Mesenchymal stem cell (in vitro differentiated cells and primary cell): ENCODE data around the gene SHPK.

Source experiments
- DNase-seq: peaks from one replicate; pipeline ENCODE4 v3.0.0-alpha.2; 2013
- H2AFZ ChIP-seq: one replicate; pipeline ENCODE4 v1.6.1; 2013; ENCODE audit warnings: low read depth, mild to moderate bottlenecking, control low read depth, inconsistent platforms, low read length, moderate library complexity
- H2AK5ac ChIP-seq: 2 replicates; pipeline ENCODE4 v1.6.1; 2013; ENCODE audit warnings: low read length, moderate library complexity, mild to moderate bottlenecking, inconsistent platforms; ENCODE audit not compliant: severe bottlenecking
- H2BK120ac ChIP-seq: one replicate; pipeline ENCODE4 v1.6.1; 2013; ENCODE audit warnings: low read depth, mild to moderate bottlenecking, inconsistent platforms, low read length, moderate library complexity
- H2BK12ac ChIP-seq, 2 experiments: one replicate each; pipeline ENCODE4 v1.6.1; 2013; ENCODE audit warnings: inconsistent platforms in 2 of 2, low read length in 2 of 2, mild to moderate bottlenecking in 2 of 2, moderate library complexity in 2 of 2, control low read depth in 1 of 2
- H2BK15ac ChIP-seq: one replicate; pipeline ENCODE4 v1.6.1; 2013; ENCODE audit warnings: mild to moderate bottlenecking, low read depth, inconsistent platforms; ENCODE audit not compliant: poor library complexity, severe bottlenecking
- H2BK5ac ChIP-seq: 2 replicates; pipeline ENCODE4 v1.6.1; 2013; ENCODE audit warnings: low read depth, mild to moderate bottlenecking, low read length, control low read depth, inconsistent platforms; ENCODE audit not compliant: poor library complexity, severe bottlenecking
- H3K14ac ChIP-seq, 2 experiments: one replicate each; pipeline ENCODE4 v1.6.1; 2013; ENCODE audit warnings: inconsistent platforms in 2 of 2, low read length in 2 of 2, control low read depth in 1 of 2, mild to moderate bottlenecking in 1 of 2, moderate library complexity in 1 of 2
- H3K18ac ChIP-seq, 2 experiments: one replicate each; pipeline ENCODE4 v1.6.1; 2013; ENCODE audit warnings: inconsistent platforms in 2 of 2, low read length in 2 of 2, control low read depth in 1 of 2, low read depth in 1 of 2, mild to moderate bottlenecking in 1 of 2
- H3K23ac ChIP-seq, 2 experiments: one replicate each; pipeline ENCODE4 v1.6.1; 2013; ENCODE audit warnings: inconsistent platforms in 2 of 2, low read length in 2 of 2, mild to moderate bottlenecking in 2 of 2, moderate library complexity in 2 of 2, control low read depth in 1 of 2
- H3K27ac ChIP-seq: 2 replicates; pipeline ENCODE4 v1.5.1; 2013; ENCODE audit warnings: mild to moderate bottlenecking, moderate library complexity, low read length, control low read depth, inconsistent platforms; ENCODE audit not compliant: poor library complexity, severe bottlenecking
- H3K27me3 ChIP-seq, 2 experiments: 2 replicates each; pipeline versions ENCODE4 v1.6.1 to v1.7.0; 2013; ENCODE audit warnings: low read length in 2 of 2, mild to moderate bottlenecking in 2 of 2, moderate library complexity in 2 of 2, control low read depth in 1 of 2, inconsistent platforms in 1 of 2; ENCODE audit not compliant: control insufficient read depth in 1 of 2, insufficient read depth in 1 of 2
- H3K36me3 ChIP-seq, 2 experiments: 2 replicates each; pipeline versions ENCODE4 v1.6.1 to v1.7.0; 2013; ENCODE audit warnings: low read length in 2 of 2, control low read depth in 1 of 2, inconsistent platforms in 1 of 2, low read depth in 1 of 2, mild to moderate bottlenecking in 1 of 2; ENCODE audit not compliant: insufficient read depth in 2 of 2, control insufficient read depth in 1 of 2
- H3K4ac ChIP-seq, 2 experiments: one replicate each; pipeline ENCODE4 v1.6.1; 2013; ENCODE audit warnings: inconsistent platforms in 2 of 2, low read length in 2 of 2, mild to moderate bottlenecking in 2 of 2, moderate library complexity in 2 of 2, control low read depth in 1 of 2, low read depth in 1 of 2
- H3K4me1 ChIP-seq: 2 replicates; pipeline ENCODE4 v1.6.1; 2013; ENCODE audit warnings: low read depth, low read length, control low read depth; ENCODE audit not compliant: control insufficient read depth, insufficient read depth
- H3K4me2 ChIP-seq: 2 replicates; pipeline ENCODE4 v1.6.1; 2013; ENCODE audit warnings: low read length, mild to moderate bottlenecking, inconsistent platforms; ENCODE audit not compliant: poor library complexity, severe bottlenecking
- H3K4me3 ChIP-seq, 2 experiments: 2 replicates each; pipeline versions ENCODE4 v1.5.1 to v1.7.0; 2013; ENCODE audit warnings: low read length in 2 of 2, mild to moderate bottlenecking in 2 of 2, control low read depth in 1 of 2, low read depth in 1 of 2; ENCODE audit not compliant: insufficient read depth in 1 of 2
- H3K79me1 ChIP-seq: replicated peaks from 2 replicates; pipeline ENCODE4 v1.6.1; 2013; ENCODE audit warnings: mild to moderate bottlenecking, control low read depth, low read length, inconsistent platforms; ENCODE audit not compliant: poor library complexity, severe bottlenecking
- H3K9ac ChIP-seq: 2 replicates; pipeline ENCODE4 v1.7.0; 2013; ENCODE audit warnings: mild to moderate bottlenecking, low read length, moderate library complexity
- H3K9me3 ChIP-seq: 2 replicates; pipeline ENCODE4 v1.7.0; 2013; ENCODE audit warnings: mild to moderate bottlenecking, low read length; ENCODE audit not compliant: control insufficient read depth
- H4K8ac ChIP-seq: one replicate; pipeline ENCODE4 v1.6.1; 2013; ENCODE audit warnings: inconsistent platforms, mild to moderate bottlenecking, low read length, moderate library complexity
- H4K91ac ChIP-seq: one replicate; pipeline ENCODE4 v1.6.1; 2013; ENCODE audit warnings: mild to moderate bottlenecking, low read length, inconsistent platforms
- WGBS: methylation state at CpG from one replicate; pipeline ENCODE4 v1.1.7; 2013; ENCODE audit warnings: mixed read lengths; 5-methylcytosine and 5-hydroxymethylcytosine counted together

The SHPK gene

DNA sequence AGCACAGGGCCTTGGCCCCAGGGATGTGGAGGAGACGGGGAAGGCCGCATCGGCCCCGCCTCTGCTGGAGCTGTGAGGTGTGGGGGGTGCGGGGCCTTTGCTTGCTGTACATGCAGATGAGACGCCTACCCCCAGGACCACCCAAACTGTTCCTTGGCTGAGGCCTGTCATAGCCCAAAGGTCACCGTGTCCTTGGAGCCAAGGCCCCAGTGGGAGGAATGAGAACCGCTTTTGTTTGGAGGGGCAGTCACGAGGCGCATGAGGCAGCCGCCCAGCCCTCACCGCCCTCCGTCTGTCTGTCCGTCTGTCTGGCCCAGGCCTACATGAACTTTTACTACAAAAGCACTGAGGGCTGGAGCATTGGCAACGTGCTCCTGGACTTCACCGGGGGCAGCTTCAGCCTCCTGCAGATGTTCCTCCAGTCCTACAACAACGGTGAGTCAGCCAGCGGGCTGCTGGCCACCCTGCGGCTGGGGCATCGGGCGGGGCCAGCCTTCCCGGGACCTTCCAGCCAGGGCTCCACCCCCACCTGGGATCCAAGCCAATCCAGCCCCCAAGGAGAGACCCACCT lies 23.6 kb upstream of the SHPK start:
- H2BK15ac ChIP-seq = peak overlapping the region; percentile 52
- H2BK120ac ChIP-seq = no peak overlapping the region
- peak overlapping the region in 1 of 2 experiments; percentile 45 for H2BK12ac ChIP-seq
- no peak overlapping the region for H2BK5ac ChIP-seq
- no peak overlapping the region for H3K4me2 ChIP-seq
- H3K4ac ChIP-seq = peak overlapping the region; percentile 1 to 17
- peak; percentile 77 for DNase-seq
- H3K18ac ChIP-seq = peak overlapping the region; percentile 35 to 54
- peaks cover 16% of the 10 kb centered on the region for H3K79me1 ChIP-seq
- H3K23ac ChIP-seq = no peak overlapping the region
- H4K8ac ChIP-seq = peak overlapping the region; percentile 45
- H3K9me3 ChIP-seq = no peaks in the 10 kb centered on the region
- H3K9ac ChIP-seq = peak overlapping the region; percentile 79
- H2AK5ac ChIP-seq = peak overlapping the region; percentile 17
- no peaks in the 10 kb centered on the region for H3K27me3 ChIP-seq
- peak overlapping the region; percentile 74 for H3K27ac ChIP-seq
- peaks cover 57 to 59% of the 10 kb centered on the region in 2 experiments for H3K36me3 ChIP-seq
- peaks cover 47% of the 10 kb centered on the region for H3K4me1 ChIP-seq
- H2AFZ ChIP-seq = no peak overlapping the region
- peak overlapping the region; percentile 86 for H4K91ac ChIP-seq
- WGBS = 66% methylated on average over 19 of the region's 22 CpGs
- H3K4me3 ChIP-seq = peak overlapping the region in 1 of 2 experiments; percentile 37
- peak overlapping the region in 1 of 2 experiments; percentile 35 for H3K14ac ChIP-seq

DNA sequence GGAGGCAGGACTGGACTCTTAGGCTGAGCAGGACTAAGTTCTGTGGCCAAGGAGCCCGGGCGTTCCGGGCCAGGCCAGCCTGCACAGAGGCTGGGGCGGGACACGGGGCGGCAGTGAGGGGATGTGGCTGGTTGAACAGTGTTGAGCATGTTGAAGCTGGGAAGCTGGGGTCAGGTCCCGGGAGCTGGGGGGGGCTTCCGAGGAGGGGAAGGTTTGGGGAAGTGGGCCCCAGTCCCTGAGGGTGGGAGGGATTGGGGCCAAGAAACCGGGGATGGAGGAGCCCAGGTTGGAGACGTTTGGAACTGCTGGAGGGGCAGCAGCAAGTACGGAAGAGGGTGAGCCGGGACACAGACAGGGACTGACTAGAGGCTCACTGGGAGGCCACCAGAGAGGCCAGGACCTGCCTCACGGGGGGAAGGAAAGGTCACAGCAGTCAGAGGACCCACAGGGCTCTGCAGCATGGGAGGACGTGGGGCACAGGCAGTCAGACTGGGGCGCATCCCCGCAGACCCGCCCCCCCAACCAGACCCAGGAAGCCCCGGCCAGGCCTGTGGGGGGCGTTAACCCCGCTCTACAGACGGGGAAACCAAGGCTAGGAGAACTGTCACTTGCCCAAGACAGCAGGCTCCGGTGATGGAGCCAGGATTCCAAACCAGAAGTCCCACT lies 22.9 kb upstream of the SHPK start:
- H4K8ac ChIP-seq = peak overlapping the region; percentile 16
- peak overlapping the region in 1 of 2 experiments; percentile 24 for H3K4ac ChIP-seq
- H3K27me3 ChIP-seq = no peaks in the 10 kb centered on the region
- H3K9ac ChIP-seq = peak overlapping the region; percentile 79
- peaks cover 42% of the 10 kb centered on the region for H3K4me1 ChIP-seq
- no peak overlapping the region for H2BK12ac ChIP-seq
- no peak overlapping the region for H3K14ac ChIP-seq
- H2BK15ac ChIP-seq = no peak overlapping the region
- DNase-seq = no peak
- H2BK120ac ChIP-seq = no peak overlapping the region
- no peak overlapping the region for H3K4me2 ChIP-seq
- H3K4me3 ChIP-seq = no peak overlapping the region
- no peak overlapping the region for H3K23ac ChIP-seq
- no peak overlapping the region for H2AFZ ChIP-seq
- peaks cover 13% of the 10 kb centered on the region for H3K79me1 ChIP-seq
- peak overlapping the region; percentile 9 to 54 for H3K18ac ChIP-seq
- no peak overlapping the region for H2BK5ac ChIP-seq
- peaks cover 50 to 55% of the 10 kb centered on the region in 2 experiments for H3K36me3 ChIP-seq
- H3K9me3 ChIP-seq = no peaks in the 10 kb centered on the region
- H2AK5ac ChIP-seq = peak overlapping the region; percentile 63
- 86% methylated on average over 21 of the region's 22 CpGs for WGBS
- peak overlapping the region; percentile 74 for H3K27ac ChIP-seq
- peak overlapping the region; percentile 86 for H4K91ac ChIP-seq

GRCh38 chr17:3657874-3658783 lies 22.1 kb upstream of the SHPK start:
- H3K4me2 ChIP-seq = no peak overlapping the region
- H2AK5ac ChIP-seq = peak overlapping the region; percentile 63
- H3K4me3 ChIP-seq = no peak overlapping the region
- no peak overlapping the region for H3K23ac ChIP-seq
- peak overlapping the region; percentile 36 for H3K9ac ChIP-seq
- no peak overlapping the region for H2BK120ac ChIP-seq
- H3K4ac ChIP-seq = peak overlapping the region in 1 of 2 experiments; percentile 24
- 93% methylated on average over 35 of the region's 42 CpGs for WGBS
- no peak overlapping the region for H4K8ac ChIP-seq
- H3K79me1 ChIP-seq = peaks cover 5% of the 10 kb centered on the region
- no peak overlapping the region for H2BK5ac ChIP-seq
- H3K4me1 ChIP-seq = peaks cover 40% of the 10 kb centered on the region
- peak overlapping the region; percentile 18 for H4K91ac ChIP-seq
- H3K27me3 ChIP-seq = no peaks in the 10 kb centered on the region
- H2BK15ac ChIP-seq = no peak overlapping the region
- H2BK12ac ChIP-seq = no peak overlapping the region
- H3K18ac ChIP-seq = no peak overlapping the region
- H3K27ac ChIP-seq = no peak overlapping the region
- no peak overlapping the region for H3K14ac ChIP-seq
- no peaks in the 10 kb centered on the region for H3K9me3 ChIP-seq
- no peak overlapping the region for H2AFZ ChIP-seq
- DNase-seq = no peak
- peaks cover 42 to 50% of the 10 kb centered on the region in 2 experiments for H3K36me3 ChIP-seq

DNA sequence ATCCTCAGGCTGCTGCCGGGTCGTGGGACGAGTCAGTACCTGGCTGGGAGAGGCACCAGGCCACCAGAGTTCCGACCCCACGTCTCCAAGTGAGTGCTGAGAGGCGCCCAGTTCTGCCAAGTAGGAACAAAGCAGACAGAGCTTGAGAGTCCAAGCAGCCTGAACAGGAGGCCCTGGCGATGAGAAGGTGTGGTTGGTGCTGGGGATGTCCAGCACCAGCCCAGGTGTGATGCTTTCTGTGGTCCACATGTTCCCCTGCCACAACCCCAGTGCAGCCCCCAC lies 21.5 kb upstream of the SHPK start:
- Histone ChIP-seq H2BK12ac (peak overlapping the region in 1 of 2 experiments; percentile 6), H4K8ac (no peak overlapping the region), H3K4me1 (peaks cover 39% of the 10 kb centered on the region), H3K4me3 (no peak overlapping the region), H2BK15ac (no peak overlapping the region), H3K9ac (no peak overlapping the region), H2AK5ac (no peak overlapping the region), H3K23ac (no peak overlapping the region), H3K4me2 (no peak overlapping the region), H3K27ac (no peak overlapping the region), H3K27me3 (no peaks in the 10 kb centered on the region), H3K36me3 (peaks cover 36 to 50% of the 10 kb centered on the region in 2 experiments), H3K79me1 (peaks cover 4% of the 10 kb centered on the region), H3K4ac (no peak overlapping the region), H3K14ac (no peak overlapping the region), H3K18ac (no peak overlapping the region), H2AFZ (no peak overlapping the region), H2BK120ac (no peak overlapping the region), H4K91ac (no peak overlapping the region), H2BK5ac (no peak overlapping the region), H3K9me3 (no peaks in the 10 kb centered on the region)
- DNase-seq = no peak
- WGBS = 94% methylated on average over 7 of the region's 7 CpGs
